Ovary (tissue), 9 donors: ENCODE measurements around the gene KDM4C. TPM values are rescaled to one million over a fixed set of nuclear protein-coding genes. Genes with fewer than 3 reads are reported as not detected.
"Not testable (repeated sequence)": the region's sequence is repeated elsewhere in the genome, so short reads cannot be mapped to it uniquely, and the experiment has no call there.

ENCODE experiments used
- DNase-seq, 5 donors: peaks; one replicate each; pipeline ENCODE4 v3.0.0-alpha.2; 2019 to 2020
- H3K27ac ChIP-seq, 2 donors: fragments of 200-600 bp; one replicate each; pipeline versions ENCODE4 v1.5.1 to v1.8.0; 2019 to 2022
- H3K27me3 ChIP-seq: fragments of 200-600 bp; one replicate; pipeline ENCODE4 v1.8.0; 2022
- H3K36me3 ChIP-seq: fragments of 200-600 bp; sonication (generic); one replicate; pipeline ENCODE4 v1.5.1; 2019
- H3K4me1 ChIP-seq: one replicate; pipeline ENCODE4 v1.8.1; 2013; ENCODE audit warnings: mild to moderate bottlenecking, moderate library complexity; ENCODE audit not compliant: insufficient read depth
- H3K4me3 ChIP-seq: fragments of 200-600 bp; sonication (generic); one replicate; pipeline ENCODE4 v1.5.1; 2017
- H3K9me3 ChIP-seq, 2 donors: fragments of 200-600 bp in 1 of 2; sonication (generic) in 1 of 2; one replicate each; pipeline versions ENCODE4 v1.5.1 to v1.8.1; 2013 to 2019; ENCODE audit warnings: mild to moderate bottlenecking in 1 of 2, moderate library complexity in 1 of 2
- EP300 ChIP-seq: sonication (generic); formaldehyde crosslinking; IDR thresholded peaks from one replicate; pipeline ENCODE4 v1.6.1; 2017; ENCODE audit warnings: antibody characterized with exemption
- POLR2A ChIP-seq: fragments of 450-650 bp; IDR thresholded peaks from one replicate; pipeline ENCODE4 v1.6.1; 2017; ENCODE audit warnings: antibody characterized with exemption, mild to moderate bottlenecking, moderate library complexity
- WGBS, 3 donors: extraction: QIAGEN DNeasy Blood & Tissue Kit in 1 of 3; methylation state at CpG; one replicate each; pipeline versions ENCODE4 v1.1.5 to v1.1.7; 2013 to 2017; 5-methylcytosine and 5-hydroxymethylcytosine counted together
- intact Hi-C, 4 donors: fragments of 100-400 bp; cut with DNase I; formaldehyde crosslinking; loops; one replicate each; pipeline versions ENCODE4 v1.11.0 to v1.15.1; 2022 to 2023
- polyA plus RNA-seq, 2 donors: library from polyadenylated mRNA; stranded (reverse); fragments of 200-250 nt in 1 of 2; fragments of 350-450 nt in 1 of 2; fragmentation: Illumina TruSeq in 1 of 2; extraction: RNeasy Lipid Tissue Mini Kit (QIAGEN cat#74804) in 1 of 2; gene quantifications; one replicate each; pipeline ENCODE4 v1.2.3, GENCODE V29; 2013 to 2014
- total RNA-seq, 7 donors: library from RNA; depleted of rRNA in 2 of 7; stranded (reverse); fragments of >200 nt in 2 of 7; fragmentation: NEBNext Ultra II Directional in 3 of 7; extraction: Animal tissue kit (Norgen Biotek cat#: 25700) in 3 of 7; gene quantifications; one replicate each; pipeline versions ENCODE4 v1.1.0 to v1.2.4, GENCODE V29; 2016 to 2023
- TF ChIP-seq, protein P1 (sequence below), 3 donors: fragments of 450-650 bp in 2 of 3; fragments of 200-600 bp in 1 of 3; IDR thresholded peaks; one replicate each; pipeline versions ENCODE4 v1.5.1 to v1.8.0; 2016 to 2022; ENCODE audit warnings: antibody characterized with exemption in 3 of 3, mild to moderate bottlenecking in 1 of 3
- donor health status: DM: no; HTN: no; CAD: no; lungs with moderate emphysema.
- donor health status: DM: no; HTN: no; CAD: no.
- donor health status: Bipolar disorder and iron deficiency.
- donor health status: DM: yes; HTN: yes; CAD: no.
- donor health status: DM: no; HTN: no; CAD: no.
- donor health status: DM: yes; HTN: yes; CAD: no.

Gene KDM4C
- total and polyA plus RNA-seq, 9 donors, result 9.5 to 35.6 (median 26.7) TPM

GRCh38 chr9:6765396-6765795 lies 7.6 kb downstream of the KDM4C start:
- Histone ChIP-seq H3K36me3 (no peaks in the 10 kb centered on the region), H3K27me3 (no peaks in the 10 kb centered on the region), H3K9me3 (no peaks in the 10 kb centered on the region), H3K4me1 (peaks cover 3% of the 10 kb centered on the region), H3K4me3 (no peak overlapping the region), H3K27ac (no peak overlapping the region)
- TF ChIP-seq POLR2A (no peak), EP300 (no peak)
- TF ChIP-seq, protein P1, sequence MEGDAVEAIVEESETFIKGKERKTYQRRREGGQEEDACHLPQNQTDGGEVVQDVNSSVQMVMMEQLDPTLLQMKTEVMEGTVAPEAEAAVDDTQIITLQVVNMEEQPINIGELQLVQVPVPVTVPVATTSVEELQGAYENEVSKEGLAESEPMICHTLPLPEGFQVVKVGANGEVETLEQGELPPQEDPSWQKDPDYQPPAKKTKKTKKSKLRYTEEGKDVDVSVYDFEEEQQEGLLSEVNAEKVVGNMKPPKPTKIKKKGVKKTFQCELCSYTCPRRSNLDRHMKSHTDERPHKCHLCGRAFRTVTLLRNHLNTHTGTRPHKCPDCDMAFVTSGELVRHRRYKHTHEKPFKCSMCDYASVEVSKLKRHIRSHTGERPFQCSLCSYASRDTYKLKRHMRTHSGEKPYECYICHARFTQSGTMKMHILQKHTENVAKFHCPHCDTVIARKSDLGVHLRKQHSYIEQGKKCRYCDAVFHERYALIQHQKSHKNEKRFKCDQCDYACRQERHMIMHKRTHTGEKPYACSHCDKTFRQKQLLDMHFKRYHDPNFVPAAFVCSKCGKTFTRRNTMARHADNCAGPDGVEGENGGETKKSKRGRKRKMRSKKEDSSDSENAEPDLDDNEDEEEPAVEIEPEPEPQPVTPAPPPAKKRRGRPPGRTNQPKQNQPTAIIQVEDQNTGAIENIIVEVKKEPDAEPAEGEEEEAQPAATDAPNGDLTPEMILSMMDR (IDR thresholded peaks at IDR 0.05), result no peak
- DNase-seq, result no peak
- 89 to 93% (median 92%) methylated on average over 3 of the region's 3 CpGs for WGBS, 3 donors
- intact Hi-C loops, result no loop called here

GRCh38 chr9:6766606-6767005 lies 8.8 kb downstream of the KDM4C start:
- Histone ChIP-seq H3K4me1 (no peaks in the 10 kb centered on the region), H3K9me3 (no peaks in the 10 kb centered on the region), H3K27ac (no peak overlapping the region), H3K4me3 (no peak overlapping the region), H3K27me3 (no peaks in the 10 kb centered on the region), H3K36me3 (no peaks in the 10 kb centered on the region)
- 83 to 89% (median 87%) methylated on average over 3 of the region's 3 CpGs for WGBS, 3 donors
- intact Hi-C loops, result no loop called here
- no peak for DNase-seq
- TF ChIP-seq, protein P1 (IDR thresholded peaks at IDR 0.05), result no peak
- TF ChIP-seq POLR2A (no peak), EP300 (no peak)

DNA sequence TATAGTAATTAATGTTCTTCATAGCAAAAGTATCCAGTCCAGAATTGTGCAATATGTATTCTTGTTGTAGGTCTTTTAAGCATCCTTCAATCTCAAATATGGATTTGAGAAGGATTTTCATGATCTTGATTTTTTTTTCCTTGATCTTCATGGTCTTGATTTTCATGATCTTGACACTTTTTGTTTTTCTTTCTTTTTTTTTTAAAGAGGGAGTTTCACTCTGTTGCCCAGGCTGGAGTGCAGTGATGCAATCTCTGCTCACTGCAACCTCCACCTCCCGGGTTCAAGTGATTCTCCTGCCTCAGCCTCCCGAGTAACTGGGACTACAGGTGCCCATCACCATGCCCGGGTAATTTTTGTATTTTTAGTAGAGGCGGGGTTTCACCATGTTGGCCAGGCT lies 10.8 kb downstream of the KDM4C start:
- H3K27ac ChIP-seq, H3K36me3 ChIP-seq, H3K9me3 ChIP-seq, intact Hi-C loops, H3K4me3 ChIP-seq, H3K4me1 ChIP-seq, DNase-seq, H3K27me3 ChIP-seq: not testable (repeated sequence)
- 82 to 86% (median 85%) methylated on average over 4 of the region's 4 CpGs for WGBS, 3 donors

DNA sequence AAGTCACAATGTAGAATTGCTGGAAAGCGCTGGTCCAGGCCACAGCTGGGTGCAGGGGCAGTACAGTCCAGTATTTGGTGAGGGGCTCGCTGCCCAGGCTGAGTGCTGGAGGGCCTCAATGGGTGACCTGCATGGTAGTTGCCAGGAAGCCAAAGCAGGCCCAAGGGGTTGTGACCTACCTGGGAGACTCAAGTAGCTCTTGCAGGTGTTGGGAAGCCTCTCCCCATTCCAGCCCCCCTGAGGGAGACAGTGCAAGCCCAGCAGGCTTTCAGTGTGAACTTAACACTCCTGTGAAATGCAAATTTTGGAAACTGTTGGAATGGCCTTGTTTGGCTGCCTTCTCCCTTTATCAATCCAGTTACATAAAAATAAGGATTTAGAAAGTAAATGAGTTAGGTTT lies 13.9 kb downstream of the KDM4C start:
- Histone ChIP-seq H3K27me3 (no peaks in the 10 kb centered on the region), H3K36me3 (no peaks in the 10 kb centered on the region), H3K27ac (no peak overlapping the region), H3K4me1 (no peaks in the 10 kb centered on the region), H3K9me3 (no peaks in the 10 kb centered on the region), H3K4me3 (no peak overlapping the region)
- 95 to 97% (median 97%) methylated on average over 2 of the region's 2 CpGs for WGBS, 3 donors
- DNase-seq, result no peak
- intact Hi-C loops, result no loop called here
- TF ChIP-seq POLR2A (no peak), EP300 (no peak)
- TF ChIP-seq, protein P1 (IDR thresholded peaks at IDR 0.05), result no peak

- WGBS, 3 donors, result 77 to 83% (median 78%) methylated on average over 6 of the region's 6 CpGs
Observed at GRCh38 chr9:6777213-6777902, 19.6 kb downstream of the KDM4C start.

More at GRCh38 chr9:6777213-6777902, 19.6 kb downstream of the KDM4C start:
- no peak for DNase-seq
- TF ChIP-seq, protein P1 (IDR thresholded peaks at IDR 0.05), result no peak
- TF ChIP-seq EP300 (no peak), POLR2A (no peak)
- no peaks in the 10 kb centered on the region for H3K36me3 ChIP-seq
- no peak overlapping the region for H3K27ac ChIP-seq
- no peak overlapping the region for H3K4me3 ChIP-seq
- no peaks in the 10 kb centered on the region for H3K27me3 ChIP-seq
- H3K4me1 ChIP-seq, result no peaks in the 10 kb centered on the region
- intact Hi-C loops, result no loop called here
- no peaks in the 10 kb centered on the region for H3K9me3 ChIP-seq
